ENCODE data around the gene RYR2.

Gene RYR2

GRCh38 chr1:237048803-237049202 lies 6.8 kb downstream of the RYR2 start:
- H3K4me3 ChIP-seq (ENCODE audit: low read depth, low read length), result no peak overlapping the region
- no peak for TF ChIP-seq CTCF (IDR thresholded peaks at IDR 0.05; ENCODE audit: borderline replicate concordance, insufficient read depth, low read depth, low read length)

- no peak overlapping the region for H3K4me3 ChIP-seq (ENCODE audit: low read depth, low read length)
- TF ChIP-seq CTCF (IDR thresholded peaks at IDR 0.05; ENCODE audit: borderline replicate concordance, insufficient read depth, low read depth, low read length), result no peak
These were observed 8.2 kb downstream of the RYR2 start for GRCh38 chr1:237050185-237050584.

GRCh38 chr1:237050915-237051314 lies 8.9 kb downstream of the RYR2 start:
- no peak for TF ChIP-seq CTCF (IDR thresholded peaks at IDR 0.05; ENCODE audit: borderline replicate concordance, insufficient read depth, low read depth, low read length)
- no peak overlapping the region for H3K4me3 ChIP-seq (ENCODE audit: low read depth, low read length)

GRCh38 chr1:237054313-237054712 lies 12.3 kb downstream of the RYR2 start:
- TF ChIP-seq CTCF (IDR thresholded peaks at IDR 0.05; ENCODE audit: borderline replicate concordance, insufficient read depth, low read depth, low read length), result no peak
- no peak overlapping the region for H3K4me3 ChIP-seq (ENCODE audit: low read depth, low read length)

DNA sequence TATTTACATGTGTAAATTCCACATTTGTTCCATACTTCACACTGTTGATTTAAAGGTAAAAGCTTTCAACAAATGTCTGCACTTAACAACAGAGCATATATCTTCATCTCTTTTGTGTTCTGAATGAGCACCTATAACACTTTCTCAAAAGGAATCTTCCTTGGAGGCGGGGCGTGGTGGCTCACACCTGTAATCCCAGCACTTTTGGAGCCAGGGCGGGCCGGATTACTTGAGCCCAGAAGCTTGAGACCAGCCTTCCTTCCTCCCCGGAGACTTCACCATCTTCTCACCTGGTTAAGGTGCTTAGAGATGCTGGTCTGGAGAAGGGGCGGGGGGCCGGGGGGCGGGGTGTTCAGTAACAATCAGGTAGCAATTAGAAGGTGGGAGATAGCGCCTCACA lies 16.5 kb downstream of the RYR2 start:
- no peak overlapping the region for H3K4me3 ChIP-seq (ENCODE audit: low read depth, low read length)
- no peak for TF ChIP-seq CTCF (IDR thresholded peaks at IDR 0.05; ENCODE audit: borderline replicate concordance, insufficient read depth, low read depth, low read length)

DNA sequence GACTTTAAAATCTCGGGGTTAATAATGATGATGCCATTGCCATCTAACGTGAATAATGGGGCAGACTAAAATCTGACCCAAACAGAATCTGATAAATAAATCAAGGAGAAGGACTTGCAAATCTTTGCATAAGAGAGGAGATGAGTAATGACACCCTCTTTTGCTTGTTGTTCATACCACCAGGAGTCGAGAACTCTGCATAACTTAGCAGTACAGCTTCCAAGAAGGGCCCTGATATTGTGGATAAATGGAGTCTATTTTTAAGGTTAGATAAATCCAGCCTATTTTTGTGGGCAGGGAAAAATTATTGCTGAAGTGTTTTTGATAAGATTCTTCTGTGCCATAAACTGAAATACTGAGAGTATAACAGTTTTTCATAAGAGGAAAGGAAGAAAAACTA lies 17.3 kb downstream of the RYR2 start:
- no peak overlapping the region for H3K4me3 ChIP-seq (ENCODE audit: low read depth, low read length)
- no peak for TF ChIP-seq CTCF (IDR thresholded peaks at IDR 0.05; ENCODE audit: borderline replicate concordance, insufficient read depth, low read depth, low read length)

DNA sequence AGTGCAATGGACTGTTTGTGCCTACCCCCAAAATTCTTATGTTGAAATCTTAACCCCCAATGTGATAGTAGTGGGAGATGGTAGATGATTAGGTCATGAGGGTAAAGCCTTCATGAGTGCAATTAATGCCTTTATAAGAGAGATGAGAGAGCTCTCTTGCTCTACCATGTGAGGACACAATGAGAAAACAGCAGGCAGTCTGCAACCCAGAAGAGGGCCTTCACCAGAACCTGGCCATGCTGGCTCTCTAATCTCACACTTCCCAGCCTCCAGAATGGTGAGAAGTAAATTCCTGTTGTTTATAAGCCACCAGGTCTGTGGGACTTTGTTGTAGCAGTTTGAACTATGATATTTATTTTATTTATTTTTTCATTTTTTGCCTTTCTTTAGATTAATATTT lies 21.0 kb downstream of the RYR2 start:
- TF ChIP-seq CTCF (IDR thresholded peaks at IDR 0.05; ENCODE audit: borderline replicate concordance, insufficient read depth, low read depth, low read length), result no peak
- no peak overlapping the region for H3K4me3 ChIP-seq (ENCODE audit: low read depth, low read length)
